HG03280 (cell line): Measurements from ENCODE around the gene CREB3L2.
A peak's percentile ranks its signal among the peaks of the same experiment; 100 is the strongest.

Experiments used
- ATAC-seq: cut with Tn5 transposase; IDR thresholded peaks from one replicate; pipeline ENCODE4 v1.9.1; 2021; ENCODE audit warnings: mild to moderate bottlenecking, moderate library complexity; ENCODE audit not compliant: unreplicated experiment

CREB3L2 gene

DNA sequence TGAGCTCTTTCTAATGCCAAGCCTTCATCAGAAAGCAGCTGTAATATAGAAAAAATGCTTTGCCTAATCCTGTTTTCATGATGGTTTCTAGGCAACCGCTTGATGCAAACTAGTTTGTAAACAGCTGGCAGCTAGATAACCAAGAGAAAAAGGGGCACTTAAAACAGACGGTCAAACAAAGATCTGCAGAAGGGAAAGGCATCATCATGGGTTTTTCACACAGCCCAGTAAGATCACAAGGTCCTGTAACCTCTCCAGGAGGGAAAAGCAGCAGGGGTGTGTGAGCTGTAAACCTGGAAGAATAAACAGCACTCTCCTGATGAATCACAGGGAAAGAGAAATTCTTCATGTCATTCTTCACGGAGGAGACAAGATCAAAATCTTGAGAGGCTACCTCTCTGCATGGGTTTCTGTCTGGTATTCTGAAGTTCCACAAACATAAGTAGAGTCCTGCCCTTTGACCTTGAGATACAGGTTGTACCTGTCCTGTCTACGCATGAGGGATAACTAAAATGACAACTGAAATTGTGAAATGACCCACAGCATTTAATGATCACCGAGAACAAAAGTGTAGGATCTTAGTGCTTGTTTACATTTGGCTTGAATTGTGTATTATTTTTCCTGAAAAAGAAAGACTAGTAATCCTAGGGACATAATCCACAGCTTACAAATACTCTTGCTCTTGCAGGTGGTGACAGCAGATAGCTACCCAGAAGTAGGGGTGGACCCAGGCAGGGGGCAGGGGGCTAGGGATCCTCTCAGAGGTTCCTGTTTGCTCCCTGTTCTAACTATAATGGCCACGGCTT, 48.0 kb downstream of the CREB3L2 start:
- ATAC-seq, result peak; percentile 70

DNA sequence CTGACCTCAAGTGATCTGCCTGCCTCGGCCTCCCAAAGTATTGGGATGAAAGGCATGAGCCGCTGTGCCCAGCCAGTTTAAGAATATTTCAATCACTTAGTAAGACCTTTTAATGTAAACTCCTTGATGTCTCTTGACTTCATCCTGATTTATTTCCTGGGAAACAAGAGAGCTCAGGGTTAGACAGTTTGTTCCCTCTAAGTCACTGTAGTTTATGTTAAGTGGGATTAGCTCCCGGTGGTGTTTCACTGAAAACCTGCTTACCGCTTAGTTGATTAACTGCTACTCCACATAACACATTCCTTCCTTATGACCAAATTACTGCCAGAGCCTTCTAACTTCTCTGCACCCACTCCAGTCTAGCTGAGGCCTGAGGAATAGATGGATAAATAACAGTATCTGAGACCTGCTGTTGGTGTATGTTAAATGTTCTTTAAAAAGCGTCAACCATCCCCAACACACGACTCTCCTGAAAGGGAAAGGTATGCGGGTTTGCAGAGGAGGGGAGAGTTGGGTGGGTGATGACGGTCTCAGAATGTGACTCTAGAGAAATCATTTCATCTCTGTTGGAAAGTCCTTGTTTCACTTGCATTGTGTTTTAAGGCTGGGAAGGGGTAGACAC, 48.7 kb downstream of the CREB3L2 start:
- no peak for ATAC-seq

- ATAC-seq, result no peak
These were observed 49.5 kb downstream of the CREB3L2 start for GRCh38 chr7:137952426-137952805.

DNA sequence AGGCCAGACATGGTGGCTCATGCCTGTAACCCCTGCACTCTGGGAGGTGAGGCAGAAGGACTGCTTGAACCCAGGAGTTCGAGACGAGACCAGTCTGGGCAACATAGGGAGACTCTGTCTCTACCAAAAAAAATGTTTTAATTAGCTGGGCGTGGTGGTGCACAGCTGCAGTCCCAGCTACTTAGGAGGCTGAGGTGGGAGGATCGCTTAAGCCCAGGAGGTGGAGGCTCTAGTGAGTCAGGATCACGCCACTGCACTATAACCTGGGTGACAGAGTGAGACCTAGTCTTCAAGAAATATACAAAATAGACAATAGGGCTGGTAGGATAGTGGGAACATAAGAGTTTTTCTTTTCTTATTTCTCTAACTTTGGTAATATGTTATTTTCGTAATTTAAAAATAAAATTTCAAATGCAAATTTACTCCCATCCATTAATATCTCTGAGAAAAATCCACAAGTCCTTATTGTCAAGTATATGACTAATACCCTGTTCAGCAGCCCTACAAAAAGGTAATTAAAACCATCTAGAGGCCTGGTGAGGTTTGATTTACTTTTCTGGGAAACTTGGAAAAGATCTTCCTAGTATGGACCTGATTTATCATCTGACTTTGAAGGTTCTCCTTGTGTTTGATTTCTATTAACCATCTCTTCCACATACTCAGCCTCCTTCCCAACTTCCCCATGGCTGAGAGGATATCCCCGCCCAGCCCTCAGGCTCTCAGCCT, 50.0 kb downstream of the CREB3L2 start:
- no peak for ATAC-seq

DNA sequence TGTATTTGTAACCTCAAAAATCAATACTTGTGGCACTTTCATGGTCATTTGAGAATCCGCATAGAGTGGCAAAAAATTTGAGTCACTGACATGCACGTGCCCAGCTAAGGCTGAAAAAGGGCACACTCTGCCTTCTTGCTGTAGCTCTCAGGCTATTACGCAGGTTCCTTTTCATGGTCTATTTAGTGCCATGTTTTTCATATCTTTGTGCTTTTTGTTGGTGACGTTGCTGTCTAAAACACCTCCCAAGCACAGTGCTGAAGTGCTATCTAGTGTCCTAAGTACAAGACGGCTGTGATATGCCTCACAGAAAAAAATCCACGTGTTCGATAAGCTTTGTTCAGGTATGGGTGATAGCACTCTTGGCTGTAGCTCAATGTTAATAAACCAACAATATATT, 50.9 kb downstream of the CREB3L2 start:
- ATAC-seq, result no peak

GRCh38 chr7:137950263-137950621, 51.6 kb downstream of the CREB3L2 start:
- no peak for ATAC-seq

DNA sequence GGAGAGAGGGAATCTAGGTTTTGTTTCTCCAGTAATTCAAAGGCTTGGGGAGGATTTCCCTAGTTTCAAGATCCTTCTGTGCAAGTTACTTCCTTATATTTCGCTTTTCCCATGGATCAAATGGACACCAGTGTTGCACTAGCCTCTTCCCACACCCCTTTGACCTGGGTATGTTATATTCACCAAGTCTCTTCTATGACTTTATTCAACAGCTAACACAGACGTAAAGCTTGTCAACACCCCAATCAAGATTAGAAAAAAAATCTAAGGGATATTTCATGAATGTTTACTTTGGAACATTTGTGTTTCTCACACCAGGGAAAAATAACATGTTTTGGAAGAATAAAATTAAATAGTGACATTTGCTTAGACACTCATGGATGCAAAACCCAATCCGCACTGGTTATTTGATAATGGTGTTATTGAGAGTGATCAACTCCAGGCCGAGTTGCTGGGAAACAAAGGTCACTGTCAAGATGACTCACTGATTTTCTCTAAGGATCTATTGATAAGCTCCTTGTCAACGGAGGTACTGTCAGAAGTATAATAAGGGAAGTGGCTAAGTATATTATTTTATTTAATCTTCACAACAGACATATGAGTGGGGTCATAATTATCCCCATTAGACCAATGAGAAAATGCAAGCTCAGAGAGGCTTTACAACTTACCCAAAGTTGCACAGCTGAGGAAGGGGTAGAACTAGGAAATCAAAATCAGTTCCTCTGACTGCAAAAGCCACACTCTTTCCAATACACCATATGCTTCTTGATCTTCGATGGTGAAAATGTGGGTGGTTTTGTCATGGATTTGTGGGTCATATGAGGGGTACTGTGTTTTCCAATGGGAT, 52.2 kb downstream of the CREB3L2 start:
- no peak for ATAC-seq

- no peak for ATAC-seq
These were observed 53.0 kb downstream of the CREB3L2 start for GRCh38 chr7:137948845-137949330.

- no peak for ATAC-seq
These were observed 53.6 kb downstream of the CREB3L2 start for GRCh38 chr7:137948083-137948844.

DNA sequence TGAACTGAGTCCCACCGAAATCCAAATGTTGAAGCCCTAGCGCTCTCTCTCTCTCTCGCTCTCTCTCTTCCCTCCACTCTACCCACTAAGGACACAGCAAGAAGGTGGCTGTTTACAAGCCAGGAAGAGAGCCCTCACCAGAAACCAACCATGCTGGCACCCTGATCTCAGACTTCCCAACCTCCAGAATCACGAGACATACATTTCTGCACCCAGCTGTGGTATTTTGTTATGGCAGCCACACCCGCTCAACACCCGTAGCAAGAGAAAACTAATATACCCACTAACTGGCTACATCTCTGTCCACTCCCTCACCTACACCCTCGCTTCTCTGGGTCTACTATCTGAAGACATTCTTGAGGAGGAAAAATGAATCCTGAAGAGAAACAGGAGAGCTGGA, 54.8 kb downstream of the CREB3L2 start:
- ATAC-seq, result no peak

GRCh38 chr7:137946011-137946410, 55.9 kb downstream of the CREB3L2 start:
- no peak for ATAC-seq

- no peak for ATAC-seq
These were observed 57.7 kb downstream of the CREB3L2 start for GRCh38 chr7:137944168-137944567.

- no peak for ATAC-seq
These were observed 58.7 kb downstream of the CREB3L2 start for GRCh38 chr7:137943132-137943551.

GRCh38 chr7:137942484-137943115, 59.3 kb downstream of the CREB3L2 start:
- no peak for ATAC-seq

GRCh38 chr7:137940656-137941518, 61.0 kb downstream of the CREB3L2 start:
- no peak for ATAC-seq

- ATAC-seq, result no peak
These were observed 61.7 kb downstream of the CREB3L2 start for GRCh38 chr7:137940218-137940617.

DNA sequence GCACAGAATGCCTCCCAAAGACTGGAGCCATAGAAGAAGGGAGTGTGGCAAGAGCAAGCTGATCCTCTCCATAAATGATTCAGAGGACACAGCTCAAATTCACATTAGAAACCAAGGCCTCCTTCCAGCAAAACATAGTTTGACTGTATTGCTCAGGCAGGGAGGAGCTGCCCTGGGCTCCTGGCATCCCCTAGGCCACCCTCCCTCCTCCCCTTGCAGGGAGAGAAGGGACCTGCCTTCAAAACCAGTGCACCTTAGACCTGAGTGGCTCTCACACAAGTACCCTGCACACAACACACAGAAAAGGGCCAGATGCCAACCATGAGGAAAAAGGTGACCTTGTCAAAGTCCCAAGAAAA, 64.7 kb downstream of the CREB3L2 start:
- ATAC-seq, result no peak

DNA sequence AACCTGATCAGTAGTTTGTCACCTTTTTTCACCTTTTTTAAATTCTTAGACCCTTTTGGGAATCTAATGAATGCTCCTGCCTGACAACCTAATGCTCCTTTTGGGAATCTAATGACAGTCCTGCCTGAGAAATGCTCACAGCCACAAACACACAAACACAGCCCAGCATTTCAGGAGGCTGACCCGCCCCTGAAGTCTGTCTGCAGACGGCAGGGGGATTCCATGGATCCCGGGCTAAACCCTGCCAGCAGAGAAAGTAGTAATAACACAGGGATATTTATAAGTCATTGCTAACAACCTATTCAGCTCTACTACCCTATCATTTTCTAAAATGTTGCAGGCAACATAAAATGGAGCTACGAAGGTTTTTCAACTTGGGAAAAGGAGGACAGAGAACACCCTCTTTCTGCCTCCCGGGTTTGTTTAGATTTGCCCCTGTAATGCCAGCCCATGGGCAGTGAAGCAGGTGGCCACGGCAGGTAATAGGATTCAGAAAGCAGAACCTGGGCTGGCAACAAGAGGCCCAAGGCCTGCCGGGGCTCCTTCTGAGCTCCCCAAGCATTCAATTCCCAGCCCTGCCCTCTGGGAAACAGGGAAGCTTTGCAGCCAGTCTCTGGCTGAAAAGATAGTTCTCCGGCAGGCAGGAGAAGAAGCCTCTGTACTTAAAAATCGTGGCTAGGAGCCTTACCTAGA, 65.2 kb downstream of the CREB3L2 start:
- no peak for ATAC-seq
